Measurements from ENCODE around the gene FKBP7. TPM values are rescaled to one million over a fixed set of nuclear protein-coding genes. Genes with fewer than 3 reads are reported as not detected.

Gene FKBP7
- total and polyA plus RNA-seq, 2 of the 13 experiments (the other 11 are each of a cell fraction or from before 2014, with no cell fraction given): 12.4 to 14.8 TPM

DNA sequence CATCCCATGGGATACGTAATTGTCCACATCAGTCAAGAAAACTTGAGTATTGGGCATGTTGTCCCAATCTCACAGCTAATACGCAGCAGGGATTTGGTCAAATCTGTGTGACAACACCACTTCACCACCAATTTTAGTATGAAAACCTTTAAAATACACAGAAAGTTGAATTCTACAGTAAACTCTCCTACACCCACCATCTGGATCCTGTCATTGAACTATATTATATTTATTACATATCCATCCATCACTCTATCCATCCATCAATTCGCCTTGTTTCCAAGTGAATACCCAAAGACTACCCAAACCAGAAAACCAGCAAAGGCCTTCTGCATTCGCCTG lies 846 bp upstream of the FKBP7 start (continued):
- TF ChIP-seq HMGA1 (CRISPR knock-in tag; conservative IDR thresholded peaks at IDR 0.05): no peak
- no peak for TF ChIP-seq ZNF562 (CRISPR knock-in tag; IDR thresholded peaks at IDR 0.05; ENCODE audit: borderline replicate concordance)
- no peak for TF ChIP-seq ZKSCAN1 (IDR thresholded peaks at IDR 0.05; ENCODE audit: low read length)
- 0 out of 2 replicates have a peak, but pooled peaks have one; percentile 3 for TF ChIP-seq SAFB2 (CRISPR knock-in tag; IDR thresholded peaks at IDR 0.05; ENCODE audit: borderline replicate concordance, low read depth)
- TF ChIP-seq GTF2F1 (IDR thresholded peaks at IDR 0.05; ENCODE audit: low read length): no peak
- TF ChIP-seq, protein P1, sequence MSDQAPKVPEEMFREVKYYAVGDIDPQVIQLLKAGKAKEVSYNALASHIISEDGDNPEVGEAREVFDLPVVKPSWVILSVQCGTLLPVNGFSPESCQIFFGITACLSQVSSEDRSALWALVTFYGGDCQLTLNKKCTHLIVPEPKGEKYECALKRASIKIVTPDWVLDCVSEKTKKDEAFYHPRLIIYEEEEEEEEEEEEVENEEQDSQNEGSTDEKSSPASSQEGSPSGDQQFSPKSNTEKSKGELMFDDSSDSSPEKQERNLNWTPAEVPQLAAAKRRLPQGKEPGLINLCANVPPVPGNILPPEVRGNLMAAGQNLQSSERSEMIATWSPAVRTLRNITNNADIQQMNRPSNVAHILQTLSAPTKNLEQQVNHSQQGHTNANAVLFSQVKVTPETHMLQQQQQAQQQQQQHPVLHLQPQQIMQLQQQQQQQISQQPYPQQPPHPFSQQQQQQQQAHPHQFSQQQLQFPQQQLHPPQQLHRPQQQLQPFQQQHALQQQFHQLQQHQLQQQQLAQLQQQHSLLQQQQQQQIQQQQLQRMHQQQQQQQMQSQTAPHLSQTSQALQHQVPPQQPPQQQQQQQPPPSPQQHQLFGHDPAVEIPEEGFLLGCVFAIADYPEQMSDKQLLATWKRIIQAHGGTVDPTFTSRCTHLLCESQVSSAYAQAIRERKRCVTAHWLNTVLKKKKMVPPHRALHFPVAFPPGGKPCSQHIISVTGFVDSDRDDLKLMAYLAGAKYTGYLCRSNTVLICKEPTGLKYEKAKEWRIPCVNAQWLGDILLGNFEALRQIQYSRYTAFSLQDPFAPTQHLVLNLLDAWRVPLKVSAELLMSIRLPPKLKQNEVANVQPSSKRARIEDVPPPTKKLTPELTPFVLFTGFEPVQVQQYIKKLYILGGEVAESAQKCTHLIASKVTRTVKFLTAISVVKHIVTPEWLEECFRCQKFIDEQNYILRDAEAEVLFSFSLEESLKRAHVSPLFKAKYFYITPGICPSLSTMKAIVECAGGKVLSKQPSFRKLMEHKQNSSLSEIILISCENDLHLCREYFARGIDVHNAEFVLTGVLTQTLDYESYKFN (CRISPR knock-in tag; conservative IDR thresholded peaks at IDR 0.05): no peak
- TF ChIP-seq, protein P2, sequence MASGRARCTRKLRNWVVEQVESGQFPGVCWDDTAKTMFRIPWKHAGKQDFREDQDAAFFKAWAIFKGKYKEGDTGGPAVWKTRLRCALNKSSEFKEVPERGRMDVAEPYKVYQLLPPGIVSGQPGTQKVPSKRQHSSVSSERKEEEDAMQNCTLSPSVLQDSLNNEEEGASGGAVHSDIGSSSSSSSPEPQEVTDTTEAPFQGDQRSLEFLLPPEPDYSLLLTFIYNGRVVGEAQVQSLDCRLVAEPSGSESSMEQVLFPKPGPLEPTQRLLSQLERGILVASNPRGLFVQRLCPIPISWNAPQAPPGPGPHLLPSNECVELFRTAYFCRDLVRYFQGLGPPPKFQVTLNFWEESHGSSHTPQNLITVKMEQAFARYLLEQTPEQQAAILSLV (CRISPR knock-in tag; IDR thresholded peaks at IDR 0.05; ENCODE audit: borderline replicate concordance): no peak
- no peak for TF ChIP-seq PHF20 (CRISPR knock-in tag; IDR thresholded peaks at IDR 0.05)
- 0 out of 2 replicates have a peak, but pooled peaks have one; percentile 1 for TF ChIP-seq RORA (CRISPR knock-in tag; IDR thresholded peaks at IDR 0.05)
- no peak for TF ChIP-seq ZNF614 (CRISPR knock-in tag; IDR thresholded peaks at IDR 0.05; ENCODE audit: borderline replicate concordance)
- TF ChIP-seq, protein P3, sequence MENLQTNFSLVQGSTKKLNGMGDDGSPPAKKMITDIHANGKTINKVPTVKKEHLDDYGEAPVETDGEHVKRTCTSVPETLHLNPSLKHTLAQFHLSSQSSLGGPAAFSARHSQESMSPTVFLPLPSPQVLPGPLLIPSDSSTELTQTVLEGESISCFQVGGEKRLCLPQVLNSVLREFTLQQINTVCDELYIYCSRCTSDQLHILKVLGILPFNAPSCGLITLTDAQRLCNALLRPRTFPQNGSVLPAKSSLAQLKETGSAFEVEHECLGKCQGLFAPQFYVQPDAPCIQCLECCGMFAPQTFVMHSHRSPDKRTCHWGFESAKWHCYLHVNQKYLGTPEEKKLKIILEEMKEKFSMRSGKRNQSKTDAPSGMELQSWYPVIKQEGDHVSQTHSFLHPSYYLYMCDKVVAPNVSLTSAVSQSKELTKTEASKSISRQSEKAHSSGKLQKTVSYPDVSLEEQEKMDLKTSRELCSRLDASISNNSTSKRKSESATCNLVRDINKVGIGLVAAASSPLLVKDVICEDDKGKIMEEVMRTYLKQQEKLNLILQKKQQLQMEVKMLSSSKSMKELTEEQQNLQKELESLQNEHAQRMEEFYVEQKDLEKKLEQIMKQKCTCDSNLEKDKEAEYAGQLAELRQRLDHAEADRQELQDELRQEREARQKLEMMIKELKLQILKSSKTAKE (CRISPR knock-in tag; IDR thresholded peaks at IDR 0.05; ENCODE audit: borderline replicate concordance): no peak
- no peak for TF ChIP-seq CEBPB (IDR thresholded peaks at IDR 0.05; ENCODE audit: borderline replicate concordance, low read depth, low read length)
- TF ChIP-seq SNAPC2 (CRISPR knock-in tag; IDR thresholded peaks at IDR 0.05): 0 out of 2 replicates have a peak, but pooled peaks have one; percentile 19
- TF ChIP-seq GABPB1 (CRISPR knock-in tag; IDR thresholded peaks at IDR 0.05): no peak
- TF ChIP-seq, protein P4, sequence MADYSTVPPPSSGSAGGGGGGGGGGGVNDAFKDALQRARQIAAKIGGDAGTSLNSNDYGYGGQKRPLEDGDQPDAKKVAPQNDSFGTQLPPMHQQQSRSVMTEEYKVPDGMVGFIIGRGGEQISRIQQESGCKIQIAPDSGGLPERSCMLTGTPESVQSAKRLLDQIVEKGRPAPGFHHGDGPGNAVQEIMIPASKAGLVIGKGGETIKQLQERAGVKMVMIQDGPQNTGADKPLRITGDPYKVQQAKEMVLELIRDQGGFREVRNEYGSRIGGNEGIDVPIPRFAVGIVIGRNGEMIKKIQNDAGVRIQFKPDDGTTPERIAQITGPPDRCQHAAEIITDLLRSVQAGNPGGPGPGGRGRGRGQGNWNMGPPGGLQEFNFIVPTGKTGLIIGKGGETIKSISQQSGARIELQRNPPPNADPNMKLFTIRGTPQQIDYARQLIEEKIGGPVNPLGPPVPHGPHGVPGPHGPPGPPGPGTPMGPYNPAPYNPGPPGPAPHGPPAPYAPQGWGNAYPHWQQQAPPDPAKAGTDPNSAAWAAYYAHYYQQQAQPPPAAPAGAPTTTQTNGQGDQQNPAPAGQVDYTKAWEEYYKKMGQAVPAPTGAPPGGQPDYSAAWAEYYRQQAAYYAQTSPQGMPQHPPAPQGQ (CRISPR knock-in tag; IDR thresholded peaks at IDR 0.05; ENCODE audit: borderline replicate concordance): no peak
- TF ChIP-seq, protein P5, sequence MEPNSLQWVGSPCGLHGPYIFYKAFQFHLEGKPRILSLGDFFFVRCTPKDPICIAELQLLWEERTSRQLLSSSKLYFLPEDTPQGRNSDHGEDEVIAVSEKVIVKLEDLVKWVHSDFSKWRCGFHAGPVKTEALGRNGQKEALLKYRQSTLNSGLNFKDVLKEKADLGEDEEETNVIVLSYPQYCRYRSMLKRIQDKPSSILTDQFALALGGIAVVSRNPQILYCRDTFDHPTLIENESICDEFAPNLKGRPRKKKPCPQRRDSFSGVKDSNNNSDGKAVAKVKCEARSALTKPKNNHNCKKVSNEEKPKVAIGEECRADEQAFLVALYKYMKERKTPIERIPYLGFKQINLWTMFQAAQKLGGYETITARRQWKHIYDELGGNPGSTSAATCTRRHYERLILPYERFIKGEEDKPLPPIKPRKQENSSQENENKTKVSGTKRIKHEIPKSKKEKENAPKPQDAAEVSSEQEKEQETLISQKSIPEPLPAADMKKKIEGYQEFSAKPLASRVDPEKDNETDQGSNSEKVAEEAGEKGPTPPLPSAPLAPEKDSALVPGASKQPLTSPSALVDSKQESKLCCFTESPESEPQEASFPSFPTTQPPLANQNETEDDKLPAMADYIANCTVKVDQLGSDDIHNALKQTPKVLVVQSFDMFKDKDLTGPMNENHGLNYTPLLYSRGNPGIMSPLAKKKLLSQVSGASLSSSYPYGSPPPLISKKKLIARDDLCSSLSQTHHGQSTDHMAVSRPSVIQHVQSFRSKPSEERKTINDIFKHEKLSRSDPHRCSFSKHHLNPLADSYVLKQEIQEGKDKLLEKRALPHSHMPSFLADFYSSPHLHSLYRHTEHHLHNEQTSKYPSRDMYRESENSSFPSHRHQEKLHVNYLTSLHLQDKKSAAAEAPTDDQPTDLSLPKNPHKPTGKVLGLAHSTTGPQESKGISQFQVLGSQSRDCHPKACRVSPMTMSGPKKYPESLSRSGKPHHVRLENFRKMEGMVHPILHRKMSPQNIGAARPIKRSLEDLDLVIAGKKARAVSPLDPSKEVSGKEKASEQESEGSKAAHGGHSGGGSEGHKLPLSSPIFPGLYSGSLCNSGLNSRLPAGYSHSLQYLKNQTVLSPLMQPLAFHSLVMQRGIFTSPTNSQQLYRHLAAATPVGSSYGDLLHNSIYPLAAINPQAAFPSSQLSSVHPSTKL (CRISPR knock-in tag; IDR thresholded peaks at IDR 0.05): no peak
- TF ChIP-seq TOPORS (CRISPR knock-in tag; IDR thresholded peaks at IDR 0.05): no peak
- no peak for TF ChIP-seq SUZ12 (IDR thresholded peaks at IDR 0.05; ENCODE audit: low read depth, low read length)
